GM18499 (cell line): ENCODE measurements around the gene TMEM141.

Source experiments
- ATAC-seq: cut with Tn5 transposase; IDR thresholded peaks from one replicate; pipeline ENCODE4 v1.9.1; 2021; ENCODE audit warnings: moderate number of reproducible peaks; ENCODE audit not compliant: insufficient read depth, unreplicated experiment

TMEM141 gene

GRCh38 chr9:136790640-136791515 lies at the start of gene TMEM141:
TMEM141 (plus strand) TSS chr9:136791344; CDS start chr9:136791371, 27 bp downstream.
- no peak for ATAC-seq

- ATAC-seq = no peak
Observed at GRCh38 chr9:136741883-136742571, 49.1 kb upstream of the TMEM141 start.

DNA sequence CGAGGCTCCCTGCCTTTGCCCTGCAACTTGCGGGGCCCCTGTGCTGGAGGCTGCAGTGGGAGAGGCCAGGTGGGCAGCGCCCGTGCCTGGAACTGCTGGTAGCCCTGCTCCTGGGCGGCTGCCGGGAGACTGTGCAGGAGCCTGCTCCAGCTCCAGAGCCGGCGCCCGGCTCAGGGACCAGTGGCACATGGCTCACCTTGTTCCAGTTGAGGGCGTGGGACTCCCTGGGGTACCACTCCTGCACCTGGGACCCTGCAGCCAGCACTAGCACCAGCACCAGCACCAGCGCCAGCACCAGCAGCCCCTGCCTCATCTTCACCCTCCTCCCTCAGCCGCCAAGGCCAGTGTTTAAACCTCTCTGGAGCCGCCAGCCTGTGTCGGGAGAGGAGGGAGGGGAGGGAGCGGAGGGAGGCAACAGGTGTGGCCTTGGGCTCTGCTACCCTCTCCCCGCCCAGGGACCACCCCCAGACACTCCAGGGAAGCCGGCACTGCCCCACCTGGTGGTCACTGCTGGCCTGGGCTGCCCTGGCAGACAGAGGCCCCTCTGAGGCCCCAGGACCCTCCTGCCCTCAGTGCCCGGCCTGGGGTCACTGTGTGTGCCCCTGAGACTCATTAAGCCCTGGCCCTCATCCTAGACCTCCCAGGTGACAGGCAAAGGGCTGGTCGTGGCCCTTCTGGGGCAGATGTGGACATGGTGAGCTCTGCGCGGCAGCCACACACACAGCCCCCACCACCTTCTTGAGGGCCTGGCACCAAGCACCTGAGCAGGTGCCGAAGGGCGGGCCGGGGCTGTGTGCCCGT lies 48.4 kb upstream of the TMEM141 start, which contains the start of gene LCN10:
Gene LCN10 (minus strand): TSS at position 350 of the 801 bp plus-strand sequence. CDS start 37 bp downstream, at position 313.
- no peak for ATAC-seq

DNA sequence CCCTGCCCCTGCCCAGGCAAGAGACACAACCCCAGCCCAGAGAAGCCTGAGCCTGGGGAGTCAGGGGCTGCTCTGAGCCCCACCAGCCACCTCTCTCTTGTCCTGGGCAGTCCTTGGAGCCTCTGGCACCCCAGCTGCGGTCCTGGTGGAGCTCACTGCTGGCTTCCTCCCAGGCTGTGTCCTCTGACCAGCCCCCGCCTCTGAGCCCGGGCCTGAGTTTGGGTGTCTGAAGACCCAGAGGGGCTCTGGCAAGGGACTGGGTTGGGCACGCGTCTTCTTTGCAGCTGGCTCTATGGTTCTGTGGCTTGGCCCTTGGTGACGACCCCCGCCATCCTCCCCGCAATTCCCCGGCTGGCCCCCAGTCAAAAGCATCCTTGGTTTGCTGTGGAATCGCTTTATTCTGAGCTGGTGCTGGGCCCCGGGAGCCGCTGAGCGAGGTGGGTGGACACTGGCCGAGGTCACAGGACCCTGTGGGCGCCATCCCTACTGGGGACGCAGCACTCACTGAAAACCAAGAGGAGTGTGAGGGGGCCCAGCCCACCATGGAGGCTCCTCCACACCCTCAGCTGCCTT lies 47.4 kb upstream of the TMEM141 start:
- no peak for ATAC-seq

DNA sequence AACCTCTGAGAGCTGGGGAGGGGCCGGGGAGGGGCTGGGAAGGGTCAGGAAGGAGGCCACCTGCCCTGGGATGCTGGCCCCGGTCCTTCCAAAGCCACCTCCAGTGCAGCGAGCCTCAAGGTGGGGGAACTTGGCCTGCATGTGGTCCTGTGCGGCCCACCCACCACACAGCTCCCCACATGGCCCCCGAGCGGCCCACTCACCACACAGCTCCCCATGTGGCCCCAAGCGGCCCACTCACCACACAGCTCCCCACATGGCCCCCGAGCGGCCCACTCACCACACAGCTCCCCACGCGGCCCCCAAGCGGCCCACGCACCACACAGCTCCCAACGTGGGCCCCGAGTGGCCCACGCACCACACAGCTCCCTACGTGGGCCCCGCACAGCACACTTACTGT lies 46.4 kb upstream of the TMEM141 start:
- ATAC-seq = no peak

DNA sequence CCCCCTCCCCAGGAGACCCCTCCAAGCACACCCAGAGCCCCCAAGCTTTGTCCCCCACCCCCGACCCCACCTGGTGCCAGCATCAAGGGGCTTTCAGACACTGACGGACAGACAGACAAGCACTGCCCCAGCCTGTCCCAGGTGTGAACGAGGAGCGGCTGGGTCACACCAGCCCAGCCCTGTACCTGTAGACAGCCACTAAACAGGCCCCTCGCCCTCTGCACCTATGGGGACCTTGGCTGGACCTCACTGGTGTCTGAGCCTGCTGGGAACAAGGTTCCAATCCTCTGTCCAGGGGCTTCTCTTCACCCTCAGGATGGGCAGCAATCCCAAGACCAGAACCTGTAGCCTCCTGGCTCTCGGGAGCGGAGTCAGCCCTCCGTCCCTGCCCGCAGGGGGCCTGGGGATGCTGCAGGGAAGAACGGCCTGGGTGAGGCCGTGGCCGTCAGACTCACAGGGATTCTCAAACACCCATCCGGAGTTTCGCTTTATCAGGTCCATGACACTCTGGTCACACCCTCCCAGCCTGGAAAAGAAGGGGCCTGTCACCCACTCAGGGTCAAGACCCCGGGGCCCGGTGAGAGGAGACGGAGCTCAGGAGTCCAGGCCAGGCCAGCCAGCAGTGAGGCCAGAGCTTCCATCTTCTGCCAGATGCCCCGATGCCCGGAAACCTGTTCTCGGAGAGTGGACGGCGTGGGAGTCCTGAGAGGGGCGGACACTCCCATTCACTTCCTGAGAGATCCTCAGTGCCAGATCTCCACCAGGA lies 45.6 kb upstream of the TMEM141 start:
- ATAC-seq = no peak

- ATAC-seq = no peak
Observed at GRCh38 chr9:136746155-136746490, 45.0 kb upstream of the TMEM141 start.

DNA sequence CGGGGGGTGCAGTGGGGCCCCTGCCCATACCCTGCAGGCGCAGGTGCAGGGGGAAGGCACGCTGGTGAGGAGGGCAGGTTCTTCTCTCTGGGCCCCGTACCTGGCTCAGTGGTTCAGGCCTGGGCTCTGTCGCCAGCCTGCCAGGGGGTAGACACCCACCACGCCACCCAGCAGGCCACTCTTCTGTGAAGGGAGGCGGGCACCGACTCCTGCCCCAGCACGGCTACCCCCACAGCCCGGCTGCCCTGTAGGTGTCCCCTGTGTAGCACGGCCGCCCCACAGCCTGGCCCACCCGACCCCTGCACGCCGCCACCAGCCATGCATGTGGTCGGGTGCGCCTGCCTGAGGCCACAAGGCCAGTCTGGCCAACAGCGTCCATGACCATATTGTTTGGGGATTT lies 44.5 kb upstream of the TMEM141 start:
- no peak for ATAC-seq

DNA sequence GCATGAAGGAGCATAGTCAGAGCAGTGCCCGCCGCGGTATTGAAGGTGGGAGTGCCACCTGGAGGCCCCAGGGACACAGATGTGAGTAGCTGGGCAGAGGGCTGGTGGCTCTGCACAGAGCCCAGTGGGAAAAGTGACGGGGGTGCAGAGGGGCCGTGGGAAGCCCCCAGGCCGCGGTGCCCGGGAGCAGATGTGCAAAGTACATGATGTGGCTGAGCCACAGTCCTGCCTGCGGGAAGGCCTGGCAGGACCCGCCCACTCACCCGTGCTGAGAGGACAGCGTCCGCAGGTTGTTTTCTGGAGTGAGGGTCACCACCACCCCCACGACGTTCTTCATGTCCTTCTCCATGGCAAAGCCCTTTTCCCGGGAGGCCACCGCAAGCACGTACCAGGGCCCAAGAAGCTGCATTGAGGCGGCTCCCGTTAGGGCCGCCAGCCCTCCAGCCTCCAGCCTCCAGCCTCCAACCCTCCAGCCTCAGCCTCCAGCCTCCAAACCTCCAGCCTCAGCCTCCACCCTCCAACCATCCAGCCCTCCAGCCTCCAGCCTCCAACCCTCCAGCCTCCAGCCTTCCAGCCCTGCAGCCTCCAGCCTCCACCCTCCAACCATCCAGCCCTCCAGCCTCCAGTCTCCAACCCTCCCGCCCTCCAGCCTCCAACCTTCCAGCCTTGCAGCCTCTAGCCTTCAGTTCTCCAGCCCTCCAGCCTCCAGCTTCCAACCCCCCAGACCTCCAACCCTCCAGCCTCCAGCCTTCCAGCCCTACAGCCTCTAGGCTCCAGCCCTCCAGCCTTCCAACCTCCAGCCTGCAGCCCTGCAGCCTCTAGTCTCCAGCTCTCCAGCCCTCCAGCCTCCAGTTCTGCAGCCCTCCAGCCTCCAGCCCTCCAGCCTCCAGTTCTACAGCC lies 43.7 kb upstream of the TMEM141 start:
- ATAC-seq = no peak

GRCh38 chr9:136748201-136748600 lies 42.9 kb upstream of the TMEM141 start, which contains the start of gene LCN6:
LCN6 (minus strand) TSS chr9:136748525; CDS start chr9:136748483, 42 bp downstream.
- no peak for ATAC-seq

- ATAC-seq = no peak
Observed at GRCh38 chr9:136748666-136749611, 42.2 kb upstream of the TMEM141 start.

- ATAC-seq = no peak
Observed at GRCh38 chr9:136750526-136750925, 40.6 kb upstream of the TMEM141 start.

DNA sequence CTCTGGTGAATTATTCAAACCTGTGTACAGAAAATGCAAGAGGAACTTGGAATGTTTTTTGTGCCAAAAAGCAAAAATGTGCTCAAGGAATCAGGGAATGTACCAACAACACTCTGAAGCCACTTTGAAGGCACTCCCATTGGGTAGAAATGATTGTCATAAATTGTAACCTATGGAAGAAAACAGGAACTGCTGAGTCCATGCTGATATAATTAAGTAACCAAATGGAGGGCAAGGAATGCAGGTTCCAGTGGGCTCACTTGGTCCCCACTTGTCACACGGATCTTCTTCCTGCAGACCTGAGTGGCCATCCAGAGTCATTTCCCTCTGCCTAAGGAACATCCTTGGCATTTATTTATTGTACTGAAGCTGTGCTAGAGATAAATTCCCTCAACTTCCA lies 39.9 kb upstream of the TMEM141 start:
- no peak for ATAC-seq

DNA sequence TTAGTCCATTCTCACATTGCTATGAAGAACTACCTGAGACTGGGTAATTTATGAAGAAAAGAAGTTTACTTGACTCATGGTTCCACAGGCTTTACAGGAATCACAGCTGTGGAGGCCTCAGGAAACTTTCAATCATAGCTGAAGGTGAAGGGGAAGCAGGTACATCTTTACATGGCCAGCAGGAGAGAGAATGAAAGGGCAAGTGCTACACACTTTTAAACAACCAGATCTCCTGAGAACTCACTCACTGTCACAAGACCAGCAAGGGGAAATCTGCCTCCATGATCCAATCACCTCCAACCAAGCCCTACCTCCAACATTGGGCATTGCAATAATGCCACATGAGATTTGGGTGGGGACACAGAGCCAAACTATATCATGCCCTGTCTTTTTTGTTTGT lies 39.3 kb upstream of the TMEM141 start:
- no peak for ATAC-seq

- ATAC-seq = no peak
Observed at GRCh38 chr9:136753371-136754058, 37.6 kb upstream of the TMEM141 start.

- no peak for ATAC-seq
Observed at GRCh38 chr9:136754059-136754572, 37.0 kb upstream of the TMEM141 start.
